Measurements from ENCODE around the gene ABHD16A.

ABHD16A gene

GRCh38 chr6:31730631-31731086 is 27.5 kb upstream of the ABHD16A start:
- DNase-seq, result no peak

- DNase-seq, result no peak
Measured at GRCh38 chr6:31729979-31730630, 27.0 kb upstream of the ABHD16A start.

DNA sequence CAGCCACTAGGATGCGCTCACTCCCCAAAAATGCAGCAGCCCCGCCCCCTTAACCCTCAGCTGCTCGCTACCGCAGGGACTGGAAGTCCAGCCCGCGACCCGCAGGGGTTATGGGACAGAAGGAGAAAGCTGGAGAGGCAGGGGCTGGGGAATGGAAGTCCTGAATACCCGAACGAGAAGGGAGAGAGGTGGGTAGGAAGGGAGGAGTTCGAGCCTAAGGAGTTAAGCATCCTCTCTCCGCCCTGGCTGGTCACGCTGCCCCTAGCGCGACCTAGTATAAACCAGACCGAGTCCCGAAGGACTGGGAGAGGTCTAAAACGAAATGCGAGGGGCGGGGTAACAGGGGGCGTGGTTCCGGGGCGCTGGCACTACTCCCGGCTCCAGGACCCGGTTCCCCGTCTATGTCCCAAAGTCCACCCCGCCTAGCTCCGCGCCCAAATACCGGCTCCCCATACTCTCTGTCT is 26.4 kb upstream of the ABHD16A start:
- peak; percentile 62 for DNase-seq

DNA sequence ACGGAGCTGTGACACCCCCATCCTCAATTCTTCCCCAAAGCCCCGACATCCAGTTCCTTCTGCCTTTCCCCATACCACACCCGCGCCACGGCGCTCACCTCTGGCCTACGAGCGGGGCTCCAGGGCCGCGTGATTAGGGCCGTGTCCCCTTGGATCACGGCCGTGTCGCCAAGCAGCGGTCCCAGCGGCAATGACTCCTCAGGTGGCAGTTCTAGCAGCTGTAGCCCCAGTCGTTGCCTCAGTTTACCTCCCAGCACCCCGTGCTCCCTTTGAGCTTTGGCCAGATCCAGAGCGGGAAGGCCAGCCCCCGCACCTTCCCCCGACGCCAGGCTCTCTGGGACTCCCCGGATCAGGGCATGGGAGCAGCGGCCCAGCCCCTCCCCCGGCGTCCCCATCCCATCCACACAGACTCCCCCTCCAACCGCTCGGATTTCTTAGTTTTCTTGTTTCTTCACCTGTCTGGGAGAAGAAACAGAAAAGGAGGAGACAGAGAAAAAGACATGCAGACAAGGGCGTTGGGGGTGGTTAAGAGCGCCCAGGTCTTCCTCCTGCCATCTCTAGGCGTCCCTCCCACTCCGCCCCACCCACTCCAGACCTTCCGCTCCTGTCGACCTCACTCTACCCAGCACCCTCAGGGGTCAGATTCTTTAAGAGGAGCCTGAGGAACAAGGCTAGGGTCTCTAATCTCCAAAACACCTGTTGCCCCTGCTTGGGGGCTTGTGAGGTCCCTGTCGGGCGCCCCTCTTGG is 25.8 kb upstream of the ABHD16A start, which contains the start of gene DDAH2:
TSS of gene DDAH2 (minus strand) at position 533 of the 748 bp plus-strand sequence. CDS start at position 395, 138 bp downstream.
- no peak for DNase-seq

DNA sequence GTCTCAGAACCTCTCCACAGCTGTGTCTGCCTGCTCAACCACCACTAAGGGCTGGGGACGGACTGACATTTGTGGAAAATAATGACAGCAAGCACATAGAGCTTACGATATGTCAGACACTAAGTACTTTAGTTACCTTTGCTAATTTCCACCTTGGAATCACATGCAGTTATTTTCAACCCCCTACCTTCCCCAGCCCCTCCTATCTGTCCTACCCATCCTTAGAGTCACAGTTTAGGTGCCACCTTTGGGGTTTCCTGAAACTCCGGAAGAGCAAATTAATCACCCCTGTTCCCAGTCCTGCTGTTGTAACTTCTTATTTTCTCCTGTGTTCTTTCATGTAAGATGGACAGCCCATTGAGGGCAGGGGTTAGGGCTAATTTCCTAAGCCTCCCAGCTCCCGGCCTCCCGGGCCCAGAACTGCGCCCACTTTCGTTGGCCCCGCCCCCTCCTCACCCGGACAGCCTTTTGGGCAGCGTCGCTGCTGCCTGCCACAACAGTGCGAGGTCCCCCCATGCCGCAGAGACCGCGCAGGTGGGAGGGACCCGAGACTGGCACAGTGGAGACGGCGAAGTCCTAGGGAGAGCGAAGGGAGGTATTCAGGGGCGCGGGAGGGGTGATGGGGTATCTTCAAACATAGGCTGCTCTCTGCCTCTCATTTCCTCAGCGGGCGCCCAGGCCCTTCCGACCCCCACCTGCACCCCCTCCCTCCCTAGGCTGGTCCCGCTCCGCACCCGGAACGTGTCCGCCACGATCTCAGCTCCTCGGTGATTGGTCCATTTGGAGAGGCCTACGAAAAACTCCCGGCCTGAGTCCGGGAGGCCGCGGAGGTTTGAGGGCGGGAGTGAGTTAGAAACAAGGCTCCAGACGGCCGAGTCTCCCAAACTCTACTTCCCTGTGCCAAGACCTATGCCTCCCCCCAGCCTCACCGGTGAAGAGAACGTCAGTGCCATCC is 24.9 kb upstream of the ABHD16A start:
- no peak for DNase-seq

DNA sequence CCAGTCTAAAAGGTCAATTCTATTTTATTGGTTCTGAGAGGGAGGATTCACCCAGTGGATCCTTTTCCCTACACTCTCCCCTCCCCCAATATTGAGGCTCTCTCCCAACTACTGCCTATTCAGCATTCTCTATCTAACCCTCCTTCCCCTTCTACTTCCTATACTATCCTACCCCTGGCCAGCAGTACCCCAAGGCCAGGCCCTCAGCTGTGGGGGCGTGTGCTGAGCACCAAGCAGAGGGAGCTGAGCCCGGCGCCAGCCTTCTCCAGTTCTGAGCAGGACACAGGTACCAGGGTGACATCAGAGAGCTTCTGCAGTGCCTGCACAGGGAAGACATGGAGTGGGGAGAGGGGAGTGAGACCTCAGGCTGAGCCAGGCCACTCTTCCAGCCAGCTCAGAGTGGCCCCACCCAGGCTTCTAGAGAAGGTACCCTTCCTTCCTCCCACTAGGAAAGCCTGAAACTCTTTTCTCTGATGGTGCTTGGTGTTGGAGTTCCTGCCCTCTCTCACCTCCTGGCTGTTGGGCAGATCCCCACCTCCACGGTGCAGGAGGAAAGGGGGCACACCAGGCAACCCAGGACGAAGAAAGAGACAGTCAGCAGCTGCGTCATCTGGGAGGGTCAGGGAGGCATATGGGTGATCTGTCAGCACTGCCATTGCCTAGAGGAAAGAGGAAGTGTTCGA is 24.1 kb upstream of the ABHD16A start:
- no peak for DNase-seq

GRCh38 chr6:31725502-31726350 is 22.6 kb upstream of the ABHD16A start:
- no peak for DNase-seq

DNA sequence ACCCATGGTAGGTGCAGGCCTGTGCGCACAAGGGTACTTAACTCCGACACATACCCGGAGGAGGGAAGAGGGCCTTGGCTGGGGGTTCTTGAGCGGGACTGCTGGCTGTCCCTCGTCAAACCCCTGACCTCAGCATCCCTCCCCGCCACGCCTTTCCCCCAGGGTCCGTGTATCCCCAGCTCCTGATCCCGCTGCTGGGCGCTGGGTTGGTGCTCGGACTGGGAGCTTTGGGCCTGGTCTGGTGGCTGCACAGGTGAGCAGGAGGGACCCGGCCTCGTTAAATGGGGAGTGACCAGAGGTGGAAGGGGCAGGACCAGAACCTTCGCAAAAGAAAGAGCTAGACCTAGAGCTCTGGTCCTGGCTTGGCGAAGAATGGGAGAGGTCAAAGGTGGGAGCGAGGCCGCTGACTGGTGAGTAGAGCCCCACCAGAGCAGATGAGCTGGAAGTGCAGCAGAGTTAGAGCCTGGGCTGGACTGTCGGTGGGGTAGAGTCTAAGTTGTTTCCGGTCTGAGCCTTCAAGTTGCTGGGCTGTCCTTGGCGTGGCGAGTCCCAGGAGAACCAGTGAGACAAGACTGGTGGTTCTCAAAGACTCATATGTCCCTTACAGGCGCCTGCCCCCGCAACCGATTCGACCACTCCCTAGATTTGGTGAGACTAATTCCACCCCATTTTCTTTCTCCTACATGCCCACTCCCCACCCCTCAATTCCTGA is 21.0 kb upstream of the ABHD16A start:
- DNase-seq, result no peak

- DNase-seq, result no peak
Measured at GRCh38 chr6:31723245-31723979, 20.3 kb upstream of the ABHD16A start, which contains the start of gene MPIG6B. TSS of gene MPIG6B (plus strand) at chr6:31723373. CDS start at chr6:31723384, 11 bp downstream.

DNA sequence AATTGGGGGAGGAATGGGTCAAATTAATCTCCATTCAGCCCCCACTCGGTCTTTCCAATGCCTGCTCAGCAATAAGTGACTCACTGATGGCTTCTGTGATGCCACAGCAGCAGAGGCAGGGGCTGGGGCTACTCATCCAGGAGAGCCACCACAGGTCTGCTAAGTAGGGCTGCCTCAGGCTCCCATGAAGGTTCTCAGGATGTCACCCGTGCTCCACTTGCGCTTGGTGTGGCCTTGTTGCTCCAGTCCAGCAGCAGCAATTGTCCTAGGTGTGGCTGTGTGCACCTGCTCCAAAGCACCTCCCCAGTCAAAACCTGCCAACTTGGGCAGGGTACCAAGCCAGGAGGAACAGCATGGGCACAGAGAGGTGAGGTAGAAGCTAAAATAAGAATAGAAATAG is 19.0 kb upstream of the ABHD16A start:
- no peak for DNase-seq

DNA sequence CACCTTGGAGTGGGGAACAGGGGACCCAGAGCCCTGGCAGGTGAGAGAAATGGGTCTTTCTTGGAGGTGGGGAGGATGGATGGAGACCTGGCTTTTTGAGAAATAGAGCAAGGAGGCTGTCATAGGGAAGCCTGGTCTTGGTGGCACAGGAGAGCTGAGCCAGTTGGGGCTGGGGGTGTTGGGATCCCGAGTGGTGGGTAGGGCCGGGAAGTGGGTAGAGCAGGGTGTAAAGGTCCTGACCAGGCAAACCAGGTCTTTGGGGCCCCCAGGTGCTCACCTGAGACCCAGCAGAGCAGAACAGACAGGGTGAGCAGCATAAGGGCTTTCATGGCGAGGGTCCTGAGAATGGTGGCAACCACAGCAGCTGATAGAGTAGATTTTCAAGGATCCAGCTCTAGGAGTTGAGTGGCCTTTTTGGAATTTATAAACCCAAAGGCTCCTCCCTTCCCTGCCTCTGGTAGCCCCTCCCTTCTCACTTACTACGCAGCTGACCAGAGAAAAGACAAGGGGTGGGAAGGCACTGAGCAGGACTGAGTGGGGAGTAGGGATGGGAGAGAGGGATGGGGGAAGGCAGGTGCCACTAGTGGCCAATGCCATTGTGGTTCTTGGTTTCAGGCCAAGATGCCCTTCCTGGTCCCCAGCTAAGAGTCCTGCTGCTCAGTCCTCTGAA is 18.4 kb upstream of the ABHD16A start, which contains the start of gene LY6G6C:
TSS of gene LY6G6C (minus strand) at position 396 of the 670 bp plus-strand sequence. CDS start at position 329, 67 bp downstream.
- no peak for DNase-seq

DNA sequence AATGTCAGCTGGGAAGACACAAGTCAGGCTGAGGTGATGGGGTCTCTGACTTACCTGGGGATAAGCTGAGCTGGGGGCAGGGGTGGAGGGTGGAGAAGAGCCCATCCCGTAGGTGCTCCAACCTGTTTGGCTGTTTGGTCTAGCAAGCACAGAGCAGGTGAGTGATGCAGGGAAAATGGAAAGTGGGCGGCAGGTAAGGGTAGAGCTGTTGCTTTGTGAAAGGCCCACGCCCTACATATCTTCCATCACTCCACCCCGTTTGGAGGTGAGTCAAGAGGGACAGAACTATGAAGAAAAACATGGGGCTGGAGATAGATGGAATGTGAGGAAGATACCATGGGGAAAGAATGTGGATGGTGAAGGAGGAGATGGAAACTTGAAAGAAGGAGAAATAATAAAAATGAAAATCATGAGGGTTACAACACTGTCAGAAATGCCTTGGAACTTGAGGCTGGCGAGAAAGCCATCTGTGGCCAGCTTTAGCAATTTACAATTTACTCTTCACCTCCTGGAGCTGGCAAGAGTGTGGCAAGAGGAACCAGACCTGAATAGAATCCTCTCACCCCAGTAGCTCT is 17.2 kb upstream of the ABHD16A start:
- DNase-seq, result no peak

DNA sequence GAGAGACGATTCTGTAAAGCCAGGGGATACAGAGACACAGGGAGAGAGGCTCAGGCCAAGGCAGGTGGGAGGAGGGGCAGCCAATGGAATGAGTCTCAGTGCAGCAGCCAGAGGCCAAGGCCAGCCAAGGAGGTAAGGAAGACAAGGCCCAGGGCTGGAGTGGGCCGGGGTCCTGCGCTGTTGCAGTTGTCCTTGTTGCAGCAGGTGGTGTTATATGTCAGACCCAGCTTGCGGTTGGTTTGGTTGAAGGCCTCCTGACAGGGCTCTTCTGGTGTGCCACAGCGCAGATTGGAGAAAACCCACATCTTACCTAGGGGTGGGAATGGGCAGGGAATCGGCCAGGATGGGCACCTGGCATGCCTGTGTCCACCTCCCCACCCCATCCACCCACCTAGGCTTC is 15.9 kb upstream of the ABHD16A start:
- DNase-seq, result no peak

- DNase-seq, result peak; percentile 47
Measured at GRCh38 chr6:31718265-31718664, 15.1 kb upstream of the ABHD16A start.

DNA sequence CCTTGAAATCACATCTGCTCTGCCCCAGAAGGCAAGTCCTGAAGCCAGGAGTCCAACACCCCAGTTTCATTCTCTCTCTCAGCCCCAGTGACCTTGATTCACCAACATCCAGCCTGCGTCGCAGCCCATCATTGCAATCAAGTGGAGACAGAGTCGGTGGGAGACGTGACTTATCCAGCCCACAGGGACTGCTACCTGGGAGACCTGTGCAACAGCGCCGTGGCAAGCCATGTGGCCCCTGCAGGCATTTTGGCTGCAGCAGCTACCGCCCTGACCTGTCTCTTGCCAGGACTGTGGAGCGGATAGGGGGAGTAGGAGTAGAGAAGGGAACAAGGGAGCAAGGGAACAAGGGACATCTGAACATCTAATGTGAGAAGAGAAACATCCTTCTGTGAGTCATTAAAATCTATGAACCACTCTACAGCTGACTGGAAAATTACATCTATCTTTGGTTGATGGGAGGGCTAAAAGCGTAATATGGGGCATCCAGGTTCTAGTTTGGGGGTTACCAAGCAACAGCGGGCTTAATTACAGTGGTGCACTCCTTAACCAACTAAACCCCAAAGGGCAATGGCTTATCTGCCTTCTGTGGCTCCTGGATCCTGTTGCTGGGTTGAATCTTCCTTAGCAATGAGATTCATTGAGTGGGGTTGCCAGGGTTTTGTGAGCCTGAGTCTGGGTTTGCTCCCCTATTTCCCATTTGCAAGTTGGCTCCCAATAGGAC is 14.5 kb upstream of the ABHD16A start:
- DNase-seq, result no peak

DNA sequence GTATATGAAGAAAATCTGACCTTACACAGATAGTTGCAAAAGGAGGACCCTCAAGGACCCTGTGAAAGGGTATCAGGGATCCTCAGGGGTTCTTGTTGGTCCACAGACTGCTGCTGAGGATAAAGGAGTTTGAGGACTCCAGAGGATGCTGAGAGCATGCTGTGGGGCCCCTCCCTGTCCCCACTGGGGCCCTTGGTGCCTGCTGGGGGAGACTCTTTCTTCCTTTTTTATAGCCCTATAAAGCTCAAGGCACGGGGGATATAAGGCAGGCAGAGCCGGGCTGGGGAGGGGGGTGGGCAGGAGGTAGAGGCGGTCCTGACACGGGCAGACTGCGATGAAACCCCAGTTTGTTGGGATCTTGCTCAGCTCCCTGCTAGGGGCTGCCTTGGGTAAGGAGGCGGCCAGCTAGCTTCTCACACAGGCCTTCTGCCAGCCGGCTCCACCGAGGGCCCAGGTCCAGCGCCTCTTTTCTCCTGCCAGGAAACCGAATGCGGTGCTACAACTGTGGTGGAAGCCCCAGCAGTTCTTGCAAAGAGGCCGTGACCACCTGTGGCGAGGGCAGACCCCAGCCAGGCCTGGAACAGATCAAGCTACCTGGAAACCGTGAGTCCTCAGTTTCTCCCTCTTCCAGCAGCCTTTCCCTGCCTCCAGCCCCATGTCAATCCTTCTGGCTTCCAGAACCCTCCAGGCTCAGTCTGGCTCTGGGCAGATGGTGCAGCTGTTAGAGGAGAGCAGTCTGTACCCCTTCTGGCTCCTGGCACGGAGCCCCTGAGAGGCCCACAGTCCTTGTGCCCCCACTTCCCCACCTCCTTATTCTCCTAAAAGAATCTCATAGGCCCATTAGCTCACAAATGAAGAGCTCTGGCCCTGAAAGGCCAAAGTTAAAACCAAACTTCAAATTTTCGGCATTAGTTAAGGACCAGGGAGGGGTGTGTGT is 12.2 kb upstream of the ABHD16A start, which contains the start of gene LY6G6D:
TSS of gene LY6G6D (plus strand) at position 327 of the 937 bp plus-strand sequence. CDS start at position 335, 8 bp downstream.
- DNase-seq, result no peak

Data from COR-L47 (cell line).